Fibroblast of skin of left biceps (primary cell): ENCODE data around the gene DDX53.
A peak's percentile ranks its signal among the peaks of the same experiment; 100 is the strongest.

Experiments
- DNase-seq, 2 experiments: peaks; one replicate each; pipeline ENCODE4 v3.0.0-alpha.2; 2013; ENCODE audit warnings: low read depth in 2 of 2

The DDX53 gene

GRCh38 chrX:22999696-23000223, at the start of gene DDX53:
DDX53 (plus strand) TSS chrX:22999960; CDS start chrX:23000058, 98 bp downstream.
- no peak for DNase-seq

GRCh38 chrX:22950269-22951266, 49.2 kb upstream of the DDX53 start:
- peak; percentile 79 to 81 for DNase-seq

- no peak for DNase-seq
These were observed 47.8 kb upstream of the DDX53 start for GRCh38 chrX:22952010-22952409.

GRCh38 chrX:22958250-22958649, 41.5 kb upstream of the DDX53 start:
- no peak for DNase-seq

GRCh38 chrX:22959204-22959920, 40.4 kb upstream of the DDX53 start:
- DNase-seq: no peak

- DNase-seq: no peak
These were observed 36.6 kb upstream of the DDX53 start for GRCh38 chrX:22963196-22963595.

- DNase-seq: no peak
These were observed 31.3 kb upstream of the DDX53 start for GRCh38 chrX:22968494-22968893.

- no peak for DNase-seq
These were observed 30.3 kb upstream of the DDX53 start for GRCh38 chrX:22969411-22969810.

- no peak for DNase-seq
These were observed 28.9 kb upstream of the DDX53 start for GRCh38 chrX:22970861-22971260.

GRCh38 chrX:22974616-22975015, 25.1 kb upstream of the DDX53 start:
- no peak for DNase-seq

- DNase-seq: no peak
These were observed 24.0 kb upstream of the DDX53 start for GRCh38 chrX:22975786-22976185.

GRCh38 chrX:22985958-22986357, 13.8 kb upstream of the DDX53 start:
- no peak for DNase-seq

GRCh38 chrX:22987452-22987851, 12.3 kb upstream of the DDX53 start:
- DNase-seq: no peak

- peak in 1 of 2 experiments; percentile 6 for DNase-seq
These were observed 3.4 kb downstream of the DDX53 start for GRCh38 chrX:23003116-23003515.

- DNase-seq: peak in 1 of 2 experiments; percentile 0
These were observed 8.8 kb downstream of the DDX53 start for GRCh38 chrX:23008431-23009099.

GRCh38 chrX:23012162-23012561, 12.4 kb downstream of the DDX53 start:
- no peak for DNase-seq

- no peak for DNase-seq
These were observed 12.9 kb downstream of the DDX53 start for GRCh38 chrX:23012636-23013035.

GRCh38 chrX:23013366-23013765, 13.6 kb downstream of the DDX53 start:
- no peak for DNase-seq

- no peak for DNase-seq
These were observed 31.8 kb downstream of the DDX53 start for GRCh38 chrX:23031600-23031999.

GRCh38 chrX:23035493-23035892, 35.7 kb downstream of the DDX53 start:
- DNase-seq: no peak

- DNase-seq: no peak
These were observed 46.7 kb downstream of the DDX53 start for GRCh38 chrX:23046443-23046842.
